Prostate gland (tissue), 2 donors: Measurements from ENCODE around the gene KRT33B.
A peak's percentile ranks its signal among the peaks of the same experiment; 100 is the strongest.

Source experiments
- CTCF ChIP-seq, 4 experiments: fragments of 200-600 bp in 2 of 4; fragments of 450-650 bp in 2 of 4; sonication (generic) in 2 of 4; IDR thresholded peaks; 1 replicate in 3 of 4; 2 replicates in 1 of 4; pipeline ENCODE4 v1.5.1; 2016 to 2019; ENCODE audit warnings: antibody characterized with exemption in 4 of 4, mild to moderate bottlenecking in 2 of 4, moderate library complexity in 2 of 4
- POLR2AphosphoS5 ChIP-seq: sonication (generic); formaldehyde crosslinking; IDR thresholded peaks from one replicate; pipeline ENCODE4 v1.6.1; 2017; ENCODE audit warnings: antibody characterized with exemption

- TF ChIP-seq CTCF (IDR thresholded peaks at IDR 0.05) (no peak), POLR2AphosphoS5 (peak; percentile 17)
Observed at GRCh38 chr17:41404024-41404671, 34.5 kb upstream of the KRT33B start.
